Measurements from ENCODE around the gene ZIC2. TPM values are rescaled to one million over a fixed set of nuclear protein-coding genes. Genes with fewer than 3 reads are reported as not detected.

ZIC2 gene
- total and polyA plus RNA-seq, 2 of the 8 experiments (the other 6 are each of a cell fraction or from before 2014, with no cell fraction given) = 53.2 to 372 TPM

DNA sequence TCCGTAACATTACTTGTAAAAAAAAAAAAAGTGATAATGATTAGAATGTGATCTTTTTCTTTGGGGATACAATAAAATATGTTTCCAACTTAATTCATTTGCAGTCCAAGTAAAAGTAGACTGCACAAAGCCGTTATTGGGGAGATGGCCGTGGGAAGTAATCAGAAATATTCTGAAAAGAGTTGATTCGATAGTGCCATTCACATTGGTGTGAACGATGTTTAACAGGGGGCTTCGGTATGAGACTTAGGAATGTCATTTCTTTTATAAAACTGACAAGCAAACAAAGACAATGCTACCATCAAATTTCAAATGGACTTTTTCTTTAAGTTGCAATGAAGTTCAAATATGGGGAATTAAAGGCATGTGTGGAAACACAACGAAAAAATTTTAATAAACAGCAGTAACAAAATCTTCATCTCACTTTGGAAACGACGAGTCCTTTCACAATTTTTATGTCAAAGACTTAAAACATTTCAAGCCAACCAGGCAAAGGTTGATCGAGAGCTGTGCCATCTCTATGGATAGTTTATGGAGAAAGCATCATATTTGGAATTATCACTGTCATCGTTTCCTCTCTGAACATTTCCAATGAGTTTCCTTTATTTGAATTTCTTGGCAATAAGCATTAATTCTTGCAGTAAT, 8.3 kb upstream of the ZIC2 start:
- H3K36me3 ChIP-seq (ENCODE audit: control insufficient read depth in 2 of 4, insufficient read depth in 4 of 4, low read length in 3 of 4) = peaks cover 0 to 17% (median 8%) of the 10 kb centered on the region in 4 experiments; a peak in 5 of 8 replicates
- peaks cover 5 to 7% of the 10 kb centered on the region in 2 experiments for H4K20me1 ChIP-seq (replicated peaks in 1 of 2; ENCODE audit: control insufficient read depth in 1 of 2, insufficient read depth in 2 of 2, low read length in 2 of 2)
- H4K5ac ChIP-seq (ENCODE audit: insufficient read length, low read depth, low read length) = no peak overlapping the region
- no peak overlapping the region for H2AFZ ChIP-seq (ENCODE audit: low read length)
- H3K27me3 ChIP-seq (replicated peaks in 1 of 4; ENCODE audit: control insufficient read depth in 3 of 4, extremely low read depth in 1 of 4, insufficient read depth in 3 of 4, low read length in 3 of 4) = peaks cover 0 to 16% (median 4%) of the 10 kb centered on the region in 4 experiments; a peak in 4 of 7 replicates
- H3K4me3 ChIP-seq (ENCODE audit: extremely low read depth in 1 of 4, insufficient read depth in 2 of 4, low read depth in 3 of 4, low read length in 4 of 4) = peak overlapping the region in 2 of 4 experiments; percentile 13 to 79; a peak in 4 of 8 replicates
- H3K18ac ChIP-seq (ENCODE audit: extremely low read depth, low read length) = no peak overlapping the region
- no peaks in the 10 kb centered on the region for H3K79me1 ChIP-seq (ENCODE audit: low read depth, low read length)
- no peak overlapping the region for H4K91ac ChIP-seq (replicated peaks; ENCODE audit: insufficient read length, low read length)
- no peak overlapping the region; the same call in 1 of the 2 replicates for H2BK5ac ChIP-seq (ENCODE audit: low read depth, low read length)
- no peak overlapping the region for H2BK12ac ChIP-seq (ENCODE audit: low read depth, low read length)
- no peak overlapping the region for H4K8ac ChIP-seq (ENCODE audit: extremely low read depth, insufficient read depth, low read length)
- no peak overlapping the region for H3K23ac ChIP-seq (ENCODE audit: insufficient read length)
- peaks cover 20% of the 10 kb centered on the region for H3K23me2 ChIP-seq (ENCODE audit: low read depth, low read length)
- no peak overlapping the region for H3K14ac ChIP-seq (ENCODE audit: insufficient read length)
- H3K4me1 ChIP-seq (replicated peaks in 1 of 4; ENCODE audit: control insufficient read depth in 3 of 4, insufficient read depth in 4 of 4, low read length in 3 of 4) = peaks cover 0 to 36% (median 27%) of the 10 kb centered on the region in 4 experiments; a peak in 6 of 7 replicates
- H2BK120ac ChIP-seq (replicated peaks; ENCODE audit: low read depth, low read length) = peak overlapping the region; percentile 96
- no peaks in the 10 kb centered on the region for H3K9me3 ChIP-seq (ENCODE audit: insufficient read depth in 2 of 2, low read depth in 1 of 2, low read length in 1 of 2)
- ChIA-PET CTCF (ENCODE audit: partially characterized antibody) (interaction anchor here (0.7 to 3.3 kb wide), 6 partner anchors 15 to 623 kb away, joined by 3 to 12 read pairs (median 6); no protein-coding TSS in a partner anchor), POLR2A (ENCODE audit: partially characterized antibody) (interaction anchor here (1.1 to 3.5 kb wide), 9 partner anchors 11 to 286 kb away, joined by 3 to 39 read pairs (median 7); no protein-coding TSS in a partner anchor)
- peak overlapping the region; percentile 66 for H3K4ac ChIP-seq (replicated peaks; ENCODE audit: insufficient read length, low read depth, low read length)
- H2BK20ac ChIP-seq (ENCODE audit: low read length) = no peak overlapping the region
- no peak overlapping the region for H3K27ac ChIP-seq (ENCODE audit: low read depth, low read length)
- H2BK15ac ChIP-seq (ENCODE audit: low read length) = no peak overlapping the region
- no peak overlapping the region for H3K9ac ChIP-seq (replicated peaks in 1 of 4; ENCODE audit: extremely low read depth in 1 of 4, low read depth in 3 of 4, low read length in 3 of 4)
- 23% methylated on average over 11 of the region's 11 CpGs; no CpG with 5 or more reads in 1 of the 2 experiments for WGBS, 2 experiments (ENCODE audit: extremely low coverage in 1 of 2, insufficient coverage in 1 of 2, insufficient read length in 1 of 2, insufficient replicate concordance in 2 of 2, low coverage in 1 of 2, low lambda C conversion rate in 2 of 2, missing lambda C conversion rate in 1 of 2)
- H3K4me2 ChIP-seq (ENCODE audit: insufficient read depth in 1 of 2, low read depth in 2 of 2, low read length in 2 of 2) = peak overlapping the region; percentile 81 to 82
- H2AK5ac ChIP-seq (ENCODE audit: low read depth, low read length) = no peak overlapping the region
- FAIRE-seq (no peak), DNase-seq (ENCODE audit: low read depth in 1 of 2, low spot score in 2 of 2) (peak in 1 of 2 experiments; percentile 11)
- no peak overlapping the region for H3K56ac ChIP-seq (replicated peaks; ENCODE audit: insufficient read length, low read depth, low read length)
- H3K79me2 ChIP-seq (ENCODE audit: control insufficient read depth in 1 of 2, insufficient read depth in 2 of 2, low read length in 2 of 2) = peaks cover 8 to 37% of the 10 kb centered on the region in 2 experiments
- TF ChIP-seq RNF2 (IDR thresholded peaks at IDR 0.05; ENCODE audit: borderline replicate concordance, low read depth, low read length, missing control alignments, poor library complexity, severe bottlenecking) = no peak
- no peak for TF ChIP-seq RBBP5 (IDR thresholded peaks at IDR 0.05; ENCODE audit: borderline replicate concordance, low read depth, low read length)
- TF ChIP-seq, protein P1, sequence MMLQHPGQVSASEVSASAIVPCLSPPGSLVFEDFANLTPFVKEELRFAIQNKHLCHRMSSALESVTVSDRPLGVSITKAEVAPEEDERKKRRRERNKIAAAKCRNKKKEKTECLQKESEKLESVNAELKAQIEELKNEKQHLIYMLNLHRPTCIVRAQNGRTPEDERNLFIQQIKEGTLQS (IDR thresholded peaks at IDR 0.05; ENCODE audit: insufficient read depth, low read depth, low read length) = no peak
- TF ChIP-seq CHD2 (IDR thresholded peaks at IDR 0.05; ENCODE audit: low read length) = no peak
- TF ChIP-seq PHF8 (conservative IDR thresholded peaks at IDR 0.05; ENCODE audit: low read depth, low read length) = no peak
- TF ChIP-seq GTF2F1 (IDR thresholded peaks at IDR 0.05; ENCODE audit: borderline replicate concordance, low read depth, low read length) = no peak
- no peak for TF ChIP-seq NRF1 (IDR thresholded peaks at IDR 0.05; ENCODE audit: low read depth, low read length)
- TF ChIP-seq, protein P2, sequence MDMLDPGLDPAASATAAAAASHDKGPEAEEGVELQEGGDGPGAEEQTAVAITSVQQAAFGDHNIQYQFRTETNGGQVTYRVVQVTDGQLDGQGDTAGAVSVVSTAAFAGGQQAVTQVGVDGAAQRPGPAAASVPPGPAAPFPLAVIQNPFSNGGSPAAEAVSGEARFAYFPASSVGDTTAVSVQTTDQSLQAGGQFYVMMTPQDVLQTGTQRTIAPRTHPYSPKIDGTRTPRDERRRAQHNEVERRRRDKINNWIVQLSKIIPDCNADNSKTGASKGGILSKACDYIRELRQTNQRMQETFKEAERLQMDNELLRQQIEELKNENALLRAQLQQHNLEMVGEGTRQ (IDR thresholded peaks at IDR 0.05; ENCODE audit: low read length) = no peak
- TF ChIP-seq ZNF274 (IDR thresholded peaks at IDR 0.05; ENCODE audit: borderline replicate concordance, extremely low read depth, low read length) = no peak
- no peak for TF ChIP-seq CHD1 (IDR thresholded peaks at IDR 0.05; ENCODE audit: low read depth, low read length)
